Activated T-cell treated with anti-CD3 and anti-CD28 coated beads, Interleukin-2, amount 50 U/mL, for 72 hours (primary cell): ENCODE measurements around the gene PCP2. TPM values are rescaled to one million over a fixed set of nuclear protein-coding genes. Genes with fewer than 3 reads are reported as not detected.
A peak's percentile ranks its signal among the peaks of the same experiment; 100 is the strongest.

Source experiments
- ATAC-seq, 2 donors: fragments of 150-1000 bp; cut with Tn5 transposase; replicated peaks in 1 of 2; 2 replicates each; pipeline ENCODE4 v1.10.0; 2021; ENCODE audit warnings: moderate library complexity in 2 of 2, mild to moderate bottlenecking in 1 of 2
- DNase-seq, 2 donors: peaks; one replicate each; pipeline ENCODE4 v3.0.0; 2021 to 2022; ENCODE audit warnings: mixed read lengths in 1 of 2
- H3K27ac Mint-ChIP-seq: one replicate; pipeline ENCODE4 v1.8.0; 2022; ENCODE audit warnings: mild to moderate bottlenecking, moderate library complexity, mixed read lengths
- H3K27me3 Mint-ChIP-seq: one replicate; pipeline ENCODE4 v1.8.0; 2022; ENCODE audit warnings: low read depth, mixed read lengths
- H3K36me3 Mint-ChIP-seq, 2 donors: one replicate each; pipeline ENCODE4 v1.8.0; 2022; ENCODE audit warnings: mixed read lengths in 2 of 2, mild to moderate bottlenecking in 1 of 2; ENCODE audit not compliant: insufficient read depth in 2 of 2
- H3K4me1 Mint-ChIP-seq: one replicate; pipeline ENCODE4 v1.8.0; 2022; ENCODE audit warnings: low read depth, mixed read lengths
- H3K4me3 Mint-ChIP-seq, 2 donors: one replicate each; pipeline ENCODE4 v1.8.0; 2022; ENCODE audit warnings: mild to moderate bottlenecking in 2 of 2, mixed read lengths in 2 of 2, moderate library complexity in 2 of 2
- H3K9me3 Mint-ChIP-seq, 2 donors: one replicate each; pipeline ENCODE4 v1.8.0; 2022; ENCODE audit warnings: mixed read lengths in 2 of 2
- total RNA-seq, 2 donors: library from RNA; stranded (reverse); gene quantifications; one replicate each; pipeline ENCODE4 v1.2.3, GENCODE V29; 2022

Gene PCP2
- total RNA-seq, 2 donors from 2014 or later, result 1.9 to 2.2 TPM

- H3K36me3 Mint-ChIP-seq, result peaks cover 0 to 1% of the 10 kb centered on the region in 2 donors
- no peak for ATAC-seq
- DNase-seq, result no peak
- peaks cover 33% of the 10 kb centered on the region for H3K4me1 Mint-ChIP-seq
- H3K9me3 Mint-ChIP-seq, result no peaks in the 10 kb centered on the region
- peaks cover 60% of the 10 kb centered on the region for H3K27me3 Mint-ChIP-seq
- no peak overlapping the region for H3K4me3 Mint-ChIP-seq
- no peak overlapping the region for H3K27ac Mint-ChIP-seq
Observed at GRCh38 chr19:7672522-7672921, 39.0 kb upstream of the PCP2 start.

GRCh38 chr19:7670790-7671189 is 37.3 kb upstream of the PCP2 start:
- ATAC-seq (peak; percentile 7), DNase-seq (no peak)
- peaks cover 22% of the 10 kb centered on the region for H3K4me1 Mint-ChIP-seq
- peaks cover 0 to 1% of the 10 kb centered on the region in 2 donors for H3K36me3 Mint-ChIP-seq
- H3K9me3 Mint-ChIP-seq, result no peaks in the 10 kb centered on the region
- no peak overlapping the region for H3K27ac Mint-ChIP-seq
- peaks cover 43% of the 10 kb centered on the region for H3K27me3 Mint-ChIP-seq
- H3K4me3 Mint-ChIP-seq, result peak overlapping the region; percentile 80 to 82

- H3K27me3 Mint-ChIP-seq, result peaks cover 40% of the 10 kb centered on the region
- peak overlapping the region; percentile 80 to 82 for H3K4me3 Mint-ChIP-seq
- H3K4me1 Mint-ChIP-seq, result peaks cover 22% of the 10 kb centered on the region
- ATAC-seq, result peak; percentile 55 to 63
- H3K36me3 Mint-ChIP-seq, result peaks cover 0 to 1% of the 10 kb centered on the region in 2 donors
- peak in 1 of 2 donors; percentile 27 for DNase-seq
- no peak overlapping the region for H3K27ac Mint-ChIP-seq
- no peaks in the 10 kb centered on the region for H3K9me3 Mint-ChIP-seq
Observed at GRCh38 chr19:7670150-7670783, 36.7 kb upstream of the PCP2 start.

- DNase-seq, result no peak
- ATAC-seq, result no peak
- Mint-ChIP-seq H3K27me3 (peaks cover 40% of the 10 kb centered on the region), H3K36me3 (peaks cover 0 to 1% of the 10 kb centered on the region in 2 donors), H3K4me1 (peaks cover 21% of the 10 kb centered on the region), H3K27ac (no peak overlapping the region), H3K9me3 (no peaks in the 10 kb centered on the region), H3K4me3 (peak overlapping the region in 1 of 2 donors; percentile 82)
Observed at GRCh38 chr19:7669641-7670040, 36.1 kb upstream of the PCP2 start.

GRCh38 chr19:7668842-7669241 is 35.3 kb upstream of the PCP2 start, which contains the start of gene RETN:
RETN (plus strand) TSS chr19:7669049; CDS start chr19:7669327, 278 bp downstream.
- Mint-ChIP-seq H3K4me3 (peak within 1 kb of the TSS; percentile 39 to 82), H3K27me3 (peaks cover 33% of the 10 kb centered on the region), H3K36me3 (peaks cover 0 to 1% of the 10 kb centered on the region in 2 donors), H3K4me1 (peaks cover 14% of the 10 kb centered on the region), H3K9me3 (no peaks in the 10 kb centered on the region), H3K27ac (no peak within 1 kb of the TSS)
- no peak for DNase-seq
- no peak for ATAC-seq

GRCh38 chr19:7665076-7665475 is 31.6 kb upstream of the PCP2 start:
- no peak overlapping the region for H3K4me3 Mint-ChIP-seq
- peaks cover 7% of the 10 kb centered on the region for H3K4me1 Mint-ChIP-seq
- no peak overlapping the region for H3K27ac Mint-ChIP-seq
- DNase-seq (no peak), ATAC-seq (no peak)
- H3K9me3 Mint-ChIP-seq, result no peaks in the 10 kb centered on the region
- H3K27me3 Mint-ChIP-seq, result peaks cover 11% of the 10 kb centered on the region
- no peaks in the 10 kb centered on the region for H3K36me3 Mint-ChIP-seq

- DNase-seq, result no peak
- H3K4me3 Mint-ChIP-seq, result no peak overlapping the region
- no peaks in the 10 kb centered on the region for H3K9me3 Mint-ChIP-seq
- no peak overlapping the region for H3K27ac Mint-ChIP-seq
- no peak for ATAC-seq
- H3K4me1 Mint-ChIP-seq, result no peaks in the 10 kb centered on the region
- H3K36me3 Mint-ChIP-seq, result no peaks in the 10 kb centered on the region
- no peaks in the 10 kb centered on the region for H3K27me3 Mint-ChIP-seq
Observed at GRCh38 chr19:7663706-7664105, 30.2 kb upstream of the PCP2 start.

GRCh38 chr19:7662657-7663056 is 29.1 kb upstream of the PCP2 start:
- H3K9me3 Mint-ChIP-seq, result no peaks in the 10 kb centered on the region
- no peak overlapping the region for H3K27ac Mint-ChIP-seq
- no peak for DNase-seq
- H3K4me3 Mint-ChIP-seq, result no peak overlapping the region
- H3K4me1 Mint-ChIP-seq, result peaks cover 9% of the 10 kb centered on the region
- H3K36me3 Mint-ChIP-seq, result no peaks in the 10 kb centered on the region
- H3K27me3 Mint-ChIP-seq, result no peaks in the 10 kb centered on the region
- no peak for ATAC-seq

GRCh38 chr19:7661744-7662538 is 28.4 kb upstream of the PCP2 start:
- ATAC-seq (no peak), DNase-seq (no peak)
- H3K36me3 Mint-ChIP-seq, result no peaks in the 10 kb centered on the region
- no peak overlapping the region for H3K27ac Mint-ChIP-seq
- H3K4me1 Mint-ChIP-seq, result peaks cover 16% of the 10 kb centered on the region
- no peaks in the 10 kb centered on the region for H3K9me3 Mint-ChIP-seq
- no peaks in the 10 kb centered on the region for H3K27me3 Mint-ChIP-seq
- no peak overlapping the region for H3K4me3 Mint-ChIP-seq

- Mint-ChIP-seq H3K9me3 (no peaks in the 10 kb centered on the region), H3K36me3 (no peaks in the 10 kb centered on the region), H3K4me3 (peak overlapping the region; percentile 64 to 83), H3K4me1 (peaks cover 31% of the 10 kb centered on the region), H3K27ac (peak overlapping the region; percentile 50), H3K27me3 (peaks cover under 1% of the 10 kb centered on the region)
- ATAC-seq (peak; percentile 84 to 93), DNase-seq (peak; percentile 57 to 63)
Observed at GRCh38 chr19:7658219-7658686, 24.7 kb upstream of the PCP2 start.

- DNase-seq, result peak; percentile 57 to 65
- Mint-ChIP-seq H3K27ac (no peak overlapping the region), H3K36me3 (no peaks in the 10 kb centered on the region), H3K9me3 (no peaks in the 10 kb centered on the region), H3K4me3 (peak overlapping the region; percentile 34 to 64), H3K4me1 (peaks cover 41% of the 10 kb centered on the region), H3K27me3 (peaks cover 4% of the 10 kb centered on the region)
- peak; percentile 75 to 78 for ATAC-seq
Observed at GRCh38 chr19:7657131-7657751, 23.7 kb upstream of the PCP2 start.

- H3K27me3 Mint-ChIP-seq, result peaks cover 4% of the 10 kb centered on the region
- H3K9me3 Mint-ChIP-seq, result no peaks in the 10 kb centered on the region
- H3K36me3 Mint-ChIP-seq, result no peaks in the 10 kb centered on the region
- no peak overlapping the region for H3K27ac Mint-ChIP-seq
- ATAC-seq (no peak), DNase-seq (no peak)
- peaks cover 46% of the 10 kb centered on the region for H3K4me1 Mint-ChIP-seq
- H3K4me3 Mint-ChIP-seq, result no peak overlapping the region
Observed at GRCh38 chr19:7655581-7655980, 22.1 kb upstream of the PCP2 start.

GRCh38 chr19:7654401-7654800 is 20.9 kb upstream of the PCP2 start:
- no peaks in the 10 kb centered on the region for H3K9me3 Mint-ChIP-seq
- peaks cover 4% of the 10 kb centered on the region for H3K27me3 Mint-ChIP-seq
- DNase-seq (no peak), ATAC-seq (no peak)
- no peak overlapping the region for H3K27ac Mint-ChIP-seq
- no peaks in the 10 kb centered on the region for H3K36me3 Mint-ChIP-seq
- H3K4me3 Mint-ChIP-seq, result no peak overlapping the region
- peaks cover 46% of the 10 kb centered on the region for H3K4me1 Mint-ChIP-seq
